HEK293 (cell line): Measurements from ENCODE around the gene NCOA6.

Source experiments
- CTCF ChIA-PET: fragments of 350-600 bp; formaldehyde crosslinking; extraction: SDS; loops from one replicate; lab custom pipeline; 2021; ENCODE audit warnings: antibody characterized with exemption; lab: Yijun Ruan, JAX
- POLR2A ChIA-PET: fragments of 300-600 bp; formaldehyde crosslinking; extraction: SDS; loops from one replicate; lab custom pipeline; 2020; ENCODE audit warnings: antibody characterized with exemption, inconsistent platforms; lab: Yijun Ruan, JAX
- H3K27ac ChIP-seq: fragments of 200-500 bp; sonication (Bioruptor generic); 2 replicates; pipeline ENCODE4 v1.5.1; 2014; ENCODE audit warnings: low read depth, low read length, control low read depth, inconsistent platforms; ENCODE audit errors: extremely low read depth
- H3K36me3 ChIP-seq, 2 experiments: fragments of 200-500 bp in 1 of 2; sonication (Bioruptor generic) in 1 of 2; 1 replicate in 1 of 2; 2 replicates in 1 of 2; pipeline ENCODE4 v1.5.1; 2014 to 2017; ENCODE audit warnings: inconsistent platforms in 2 of 2, low read length in 2 of 2; ENCODE audit not compliant: control insufficient read depth in 2 of 2, insufficient read depth in 1 of 2
- H3K4me1 ChIP-seq: fragments of 200-500 bp; sonication (Bioruptor generic); 2 replicates; pipeline ENCODE4 v1.5.1; 2014; ENCODE audit warnings: mild to moderate bottlenecking, low read length, inconsistent platforms; ENCODE audit not compliant: control insufficient read depth, insufficient read depth
- H3K4me3 ChIP-seq: 2 replicates; pipeline ENCODE4 v1.5.1; 2011; ENCODE audit warnings: low read depth, mild to moderate bottlenecking, control low read depth, low read length, moderate library complexity
- H3K9me3 ChIP-seq: fragments of 200-500 bp; sonication (Bioruptor generic); 2 replicates; pipeline ENCODE4 v1.5.1; 2014; ENCODE audit warnings: low read depth, low read length, inconsistent platforms; ENCODE audit not compliant: control insufficient read depth, insufficient read depth
- BCL6B ChIP-seq: fragments of 450-650 bp; formaldehyde crosslinking; IDR thresholded peaks from 2 replicates; pipeline ENCODE4 v1.5.1; 2017; ENCODE audit warnings: missing biosample characterization, missing genetic modification characterization
- EGR2 ChIP-seq: fragments of 450-650 bp; formaldehyde crosslinking; IDR thresholded peaks from 2 replicates; pipeline ENCODE4 v1.5.1; 2016; ENCODE audit warnings: low read depth, missing biosample characterization, missing genetic modification characterization
- INSM2 ChIP-seq: fragments of 450-650 bp; formaldehyde crosslinking; IDR thresholded peaks from 2 replicates; pipeline ENCODE4 v1.5.1; 2016; ENCODE audit warnings: missing biosample characterization, missing genetic modification characterization
- KLF10 ChIP-seq: fragments of 450-650 bp; IDR thresholded peaks from 2 replicates; pipeline ENCODE4 v1.5.1; 2018; ENCODE audit warnings: missing biosample characterization, mild to moderate bottlenecking, missing genetic modification characterization
- KLF16 ChIP-seq: fragments of 450-650 bp; formaldehyde crosslinking; IDR thresholded peaks from 2 replicates; pipeline ENCODE4 v1.5.1; 2017; ENCODE audit warnings: missing biosample characterization, missing genetic modification characterization
- KLF7 ChIP-seq: fragments of 450-650 bp; formaldehyde crosslinking; IDR thresholded peaks from 2 replicates; pipeline ENCODE4 v1.5.1; 2016; ENCODE audit warnings: missing biosample characterization, missing genetic modification characterization, borderline replicate concordance
- MYNN ChIP-seq: fragments of 450-650 bp; formaldehyde crosslinking; IDR thresholded peaks from 2 replicates; pipeline ENCODE4 v1.5.1; 2016; ENCODE audit warnings: missing biosample characterization, missing genetic modification characterization, borderline replicate concordance
- SCRT1 ChIP-seq: fragments of 450-650 bp; formaldehyde crosslinking; IDR thresholded peaks from 2 replicates; pipeline ENCODE4 v1.5.1; 2016; ENCODE audit warnings: missing biosample characterization, missing genetic modification characterization, borderline replicate concordance
- ZBTB8A ChIP-seq: fragments of 450-650 bp; formaldehyde crosslinking; IDR thresholded peaks from 2 replicates; pipeline ENCODE4 v1.5.1; 2016; ENCODE audit warnings: missing biosample characterization, missing genetic modification characterization
- ZFP37 ChIP-seq: fragments of 450-650 bp; formaldehyde crosslinking; IDR thresholded peaks from 2 replicates; pipeline ENCODE4 v1.5.1; 2016; ENCODE audit warnings: missing biosample characterization, missing genetic modification characterization
- ZNF114 ChIP-seq: fragments of 450-650 bp; formaldehyde crosslinking; IDR thresholded peaks from 2 replicates; pipeline ENCODE4 v1.5.0; 2017; ENCODE audit warnings: missing biosample characterization, missing genetic modification characterization
- ZNF140 ChIP-seq: fragments of 450-650 bp; formaldehyde crosslinking; IDR thresholded peaks from 2 replicates; pipeline ENCODE4 v1.5.1; 2016; ENCODE audit warnings: missing biosample characterization, missing genetic modification characterization
- ZNF157 ChIP-seq: fragments of 450-650 bp; formaldehyde crosslinking; IDR thresholded peaks from 2 replicates; pipeline ENCODE4 v1.5.1; 2016; ENCODE audit warnings: missing biosample characterization, missing genetic modification characterization
- ZNF184 ChIP-seq: fragments of 450-650 bp; IDR thresholded peaks from 2 replicates; pipeline ENCODE4 v1.5.1; 2018; ENCODE audit warnings: missing biosample characterization, mild to moderate bottlenecking, missing genetic modification characterization
- ZNF335 ChIP-seq: fragments of 450-650 bp; formaldehyde crosslinking; conservative IDR thresholded peaks from 2 replicates; pipeline ENCODE4 v1.5.1; 2016; ENCODE audit warnings: missing biosample characterization, missing genetic modification characterization
- ZNF37A ChIP-seq: fragments of 450-650 bp; IDR thresholded peaks from 2 replicates; pipeline ENCODE4 v1.5.1; 2018; ENCODE audit warnings: missing biosample characterization, missing genetic modification characterization
- ZNF610 ChIP-seq: fragments of 450-650 bp; formaldehyde crosslinking; IDR thresholded peaks from 2 replicates; pipeline ENCODE4 v1.5.1; 2016; ENCODE audit warnings: missing biosample characterization, missing genetic modification characterization, borderline replicate concordance
- ZNF701 ChIP-seq: fragments of 450-650 bp; formaldehyde crosslinking; IDR thresholded peaks from 2 replicates; pipeline ENCODE4 v1.5.1; 2016; ENCODE audit warnings: missing biosample characterization, missing genetic modification characterization
- ZNF707 ChIP-seq: fragments of 450-650 bp; formaldehyde crosslinking; IDR thresholded peaks from 2 replicates; pipeline ENCODE4 v1.5.1; 2016; ENCODE audit warnings: missing biosample characterization, missing genetic modification characterization
- ZNF768 ChIP-seq: fragments of 450-650 bp; formaldehyde crosslinking; IDR thresholded peaks from 2 replicates; pipeline ENCODE4 v1.5.1; 2018; ENCODE audit warnings: missing biosample characterization, mild to moderate bottlenecking, missing genetic modification characterization
- ZNF843 ChIP-seq: fragments of 450-650 bp; formaldehyde crosslinking; IDR thresholded peaks from 2 replicates; pipeline ENCODE4 v1.5.1; 2016; ENCODE audit warnings: missing biosample characterization, missing genetic modification characterization
- TF ChIP-seq, protein P1 (sequence below): fragments of 450-650 bp; formaldehyde crosslinking; IDR thresholded peaks from 2 replicates; pipeline ENCODE4 v1.5.1; 2017; ENCODE audit warnings: missing biosample characterization, missing genetic modification characterization
- TF ChIP-seq, protein P2 (sequence below): fragments of 450-650 bp; formaldehyde crosslinking; IDR thresholded peaks from 2 replicates; pipeline ENCODE4 v1.5.1; 2016; ENCODE audit warnings: missing biosample characterization, missing genetic modification characterization
- TF ChIP-seq, protein P3 (sequence below): fragments of 450-650 bp; formaldehyde crosslinking; IDR thresholded peaks from 2 replicates; pipeline ENCODE4 v1.5.1; 2016; ENCODE audit warnings: missing biosample characterization, missing genetic modification characterization

The NCOA6 gene

GRCh38 chr20:34717230-34718095 lies 108.0 kb downstream of the NCOA6 start:
- CTCF ChIA-PET, result interaction anchor here (0.6 kb wide), 1 partner anchor 458 kb away, joined by 6 read pairs; no protein-coding TSS in a partner anchor
- H3K4me3 ChIP-seq, result no peak overlapping the region
- no peaks in the 10 kb centered on the region for H3K9me3 ChIP-seq
- H3K27ac ChIP-seq, result no peak overlapping the region
- TF ChIP-seq MYNN (tag by site-specific recombination) (no peak), ZNF335 (no peak), ZNF707 (tag by site-specific recombination) (no peak)
- TF ChIP-seq, protein P1, sequence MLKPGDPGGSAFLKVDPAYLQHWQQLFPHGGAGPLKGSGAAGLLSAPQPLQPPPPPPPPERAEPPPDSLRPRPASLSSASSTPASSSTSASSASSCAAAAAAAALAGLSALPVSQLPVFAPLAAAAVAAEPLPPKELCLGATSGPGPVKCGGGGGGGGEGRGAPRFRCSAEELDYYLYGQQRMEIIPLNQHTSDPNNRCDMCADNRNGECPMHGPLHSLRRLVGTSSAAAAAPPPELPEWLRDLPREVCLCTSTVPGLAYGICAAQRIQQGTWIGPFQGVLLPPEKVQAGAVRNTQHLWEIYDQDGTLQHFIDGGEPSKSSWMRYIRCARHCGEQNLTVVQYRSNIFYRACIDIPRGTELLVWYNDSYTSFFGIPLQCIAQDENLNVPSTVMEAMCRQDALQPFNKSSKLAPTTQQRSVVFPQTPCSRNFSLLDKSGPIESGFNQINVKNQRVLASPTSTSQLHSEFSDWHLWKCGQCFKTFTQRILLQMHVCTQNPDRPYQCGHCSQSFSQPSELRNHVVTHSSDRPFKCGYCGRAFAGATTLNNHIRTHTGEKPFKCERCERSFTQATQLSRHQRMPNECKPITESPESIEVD (tag by site-specific recombination), result no peak
- POLR2A ChIA-PET, result no interaction called here
- peaks cover 5% of the 10 kb centered on the region; the same call in 1 of the 2 replicates for H3K4me1 ChIP-seq
- H3K36me3 ChIP-seq, result peaks cover 0 to 40% of the 10 kb centered on the region in 2 experiments

- H3K27ac ChIP-seq, result no peak overlapping the region
Observed at GRCh38 chr20:34716921-34717229, 108.6 kb downstream of the NCOA6 start.

GRCh38 chr20:34715384-34715783 lies 110.1 kb downstream of the NCOA6 start:
- Histone ChIP-seq H3K36me3 (peaks cover 0 to 57% of the 10 kb centered on the region in 2 experiments), H3K4me3 (no peak overlapping the region), H3K27ac (no peak overlapping the region), H3K9me3 (no peaks in the 10 kb centered on the region), H3K4me1 (peaks cover 5% of the 10 kb centered on the region; the same call in 1 of the 2 replicates)
- ChIA-PET CTCF (interaction anchor here (1.2 to 1.4 kb wide), 2 partner anchors 53 to 193 kb away, joined by 3 to 4 read pairs; no protein-coding TSS in a partner anchor), POLR2A (interaction anchor here (0.7 kb wide), 1 partner anchor 35 kb away, joined by 8 read pairs; no protein-coding TSS in a partner anchor)
- TF ChIP-seq ZNF157 (tag by site-specific recombination), result no peak
- TF ChIP-seq, protein P2, sequence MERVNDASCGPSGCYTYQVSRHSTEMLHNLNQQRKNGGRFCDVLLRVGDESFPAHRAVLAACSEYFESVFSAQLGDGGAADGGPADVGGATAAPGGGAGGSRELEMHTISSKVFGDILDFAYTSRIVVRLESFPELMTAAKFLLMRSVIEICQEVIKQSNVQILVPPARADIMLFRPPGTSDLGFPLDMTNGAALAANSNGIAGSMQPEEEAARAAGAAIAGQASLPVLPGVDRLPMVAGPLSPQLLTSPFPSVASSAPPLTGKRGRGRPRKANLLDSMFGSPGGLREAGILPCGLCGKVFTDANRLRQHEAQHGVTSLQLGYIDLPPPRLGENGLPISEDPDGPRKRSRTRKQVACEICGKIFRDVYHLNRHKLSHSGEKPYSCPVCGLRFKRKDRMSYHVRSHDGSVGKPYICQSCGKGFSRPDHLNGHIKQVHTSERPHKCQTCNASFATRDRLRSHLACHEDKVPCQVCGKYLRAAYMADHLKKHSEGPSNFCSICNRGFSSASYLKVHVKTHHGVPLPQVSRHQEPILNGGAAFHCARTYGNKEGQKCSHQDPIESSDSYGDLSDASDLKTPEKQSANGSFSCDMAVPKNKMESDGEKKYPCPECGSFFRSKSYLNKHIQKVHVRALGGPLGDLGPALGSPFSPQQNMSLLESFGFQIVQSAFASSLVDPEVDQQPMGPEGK (tag by site-specific recombination), result no peak
- no peak for TF ChIP-seq EGR2 (tag by site-specific recombination)
- no peak for TF ChIP-seq ZNF37A (tag by site-specific recombination)
- no peak for TF ChIP-seq ZNF843 (tag by site-specific recombination)
- no peak for TF ChIP-seq KLF7
- no peak for TF ChIP-seq SCRT1
- TF ChIP-seq, protein P3, sequence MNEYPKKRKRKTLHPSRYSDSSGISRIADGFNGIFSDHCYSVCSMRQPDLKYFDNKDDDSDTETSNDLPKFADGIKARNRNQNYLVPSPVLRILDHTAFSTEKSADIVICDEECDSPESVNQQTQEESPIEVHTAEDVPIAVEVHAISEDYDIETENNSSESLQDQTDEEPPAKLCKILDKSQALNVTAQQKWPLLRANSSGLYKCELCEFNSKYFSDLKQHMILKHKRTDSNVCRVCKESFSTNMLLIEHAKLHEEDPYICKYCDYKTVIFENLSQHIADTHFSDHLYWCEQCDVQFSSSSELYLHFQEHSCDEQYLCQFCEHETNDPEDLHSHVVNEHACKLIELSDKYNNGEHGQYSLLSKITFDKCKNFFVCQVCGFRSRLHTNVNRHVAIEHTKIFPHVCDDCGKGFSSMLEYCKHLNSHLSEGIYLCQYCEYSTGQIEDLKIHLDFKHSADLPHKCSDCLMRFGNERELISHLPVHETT, result no peak
- TF ChIP-seq ZNF701 (tag by site-specific recombination), result no peak
- no peak for TF ChIP-seq ZNF140 (tag by site-specific recombination)
- no peak for TF ChIP-seq INSM2 (tag by site-specific recombination)
- no peak for TF ChIP-seq KLF10
- no peak for TF ChIP-seq ZFP37 (tag by site-specific recombination)
- TF ChIP-seq KLF16 (tag by site-specific recombination), result no peak
- no peak for TF ChIP-seq BCL6B
- no peak for TF ChIP-seq ZNF114 (tag by site-specific recombination)
- TF ChIP-seq ZBTB8A (tag by site-specific recombination), result no peak
- no peak for TF ChIP-seq ZNF610 (tag by site-specific recombination)

More at GRCh38 chr20:34716921-34717229, 108.6 kb downstream of the NCOA6 start:
- Histone ChIP-seq H3K4me1 (peaks cover 5% of the 10 kb centered on the region; the same call in 1 of the 2 replicates), H3K9me3 (no peaks in the 10 kb centered on the region), H3K36me3 (peaks cover 0 to 45% of the 10 kb centered on the region in 2 experiments), H3K4me3 (no peak overlapping the region)
- CTCF ChIA-PET, result interaction anchor here (0.6 kb wide), 1 partner anchor 458 kb away, joined by 6 read pairs; no protein-coding TSS in a partner anchor
- TF ChIP-seq ZNF768 (tag by site-specific recombination), result no peak
- TF ChIP-seq ZNF184 (tag by site-specific recombination), result no peak
- POLR2A ChIA-PET, result no interaction called here
